Suprapubic skin (tissue), 3 donors: ENCODE results near the gene DDX47.

Experiments
- CTCF ChIP-seq, 2 donors: fragments of 200-600 bp in 1 of 2; fragments of 450-650 bp in 1 of 2; sonication (generic) in 1 of 2; IDR thresholded peaks; one replicate each; pipeline ENCODE4 v1.5.1; 2016 to 2019; ENCODE audit warnings: antibody characterized with exemption in 2 of 2, mild to moderate bottlenecking in 1 of 2, moderate library complexity in 1 of 2
- EP300 ChIP-seq: sonication (generic); formaldehyde crosslinking; IDR thresholded peaks from one replicate; pipeline ENCODE4 v1.6.1; 2017; ENCODE audit warnings: antibody characterized with exemption

DNA sequence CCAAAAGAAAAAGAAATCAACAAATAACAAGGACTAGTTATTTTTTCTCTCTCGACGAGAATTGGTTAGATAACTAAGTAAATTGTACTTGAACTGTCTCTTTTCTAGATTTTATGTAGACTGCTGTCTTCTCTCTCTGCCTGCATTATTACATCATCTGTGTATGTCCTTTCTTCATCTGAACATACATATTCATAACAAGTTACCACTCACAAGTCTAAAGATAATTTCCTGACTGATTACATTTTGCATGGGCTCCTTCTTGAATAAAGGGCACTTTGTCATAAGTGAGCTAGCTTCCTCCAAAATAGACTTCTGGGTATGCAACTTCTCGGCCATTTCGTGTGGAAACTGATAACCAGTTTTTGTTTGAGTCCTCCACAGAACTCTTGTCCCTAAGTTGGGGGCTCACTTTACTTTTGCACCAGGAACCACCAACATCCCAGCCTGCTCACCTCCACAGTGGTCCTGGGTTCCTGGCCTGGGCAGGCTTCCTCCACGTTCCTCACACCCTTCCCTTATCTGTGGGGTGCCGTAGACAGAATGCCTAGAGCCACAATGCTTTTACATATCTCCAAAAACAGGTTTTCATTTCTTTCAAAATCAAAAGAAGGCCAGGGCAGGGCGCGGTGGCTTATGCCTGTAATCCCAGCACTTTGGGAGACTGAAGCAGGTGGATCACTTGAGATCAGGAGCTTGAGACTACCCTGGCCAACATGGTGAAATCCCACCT lies 6.2 kb upstream of the DDX47 start:
- TF ChIP-seq CTCF (IDR thresholded peaks at IDR 0.05), result no peak
- no peak for TF ChIP-seq EP300
